ENCODE results near the gene ZNF33B.

DNA sequence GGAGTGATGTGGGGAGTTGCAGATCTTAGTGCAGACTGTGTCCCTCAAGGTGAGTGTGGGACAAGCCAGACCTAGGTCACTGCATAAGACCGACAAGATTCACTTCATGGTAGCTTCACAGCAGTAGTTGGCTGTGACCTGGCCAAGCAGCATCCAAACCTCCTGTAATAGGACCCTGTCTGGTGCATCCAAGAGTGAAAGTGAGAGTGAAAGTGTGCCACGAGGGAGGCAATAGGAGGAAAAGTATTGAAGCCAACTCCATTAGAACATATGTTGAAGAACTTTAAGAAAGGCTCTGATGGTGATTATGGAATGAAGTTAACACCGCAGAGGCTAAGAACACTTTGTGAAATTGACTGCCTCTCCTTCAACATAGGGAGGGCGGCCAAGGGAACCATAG is 7.8 kb upstream of the ZNF33B start:
- TF ChIP-seq JUND (IDR thresholded peaks at IDR 0.05), result no peak
- no peak for TF ChIP-seq POLR2A (IDR thresholded peaks at IDR 0.05; ENCODE audit: borderline replicate concordance, extremely low read depth, insufficient read depth, insufficient read length)

All from HCT116 (cell line).